OCI-M2 (cell line): ENCODE measurements around the gene GUCA2B.

Source experiments
- DNase-seq: peaks from one replicate; lab custom pipeline; 2025; ENCODE audit not compliant: unreplicated experiment; lab: John Stamatoyannopoulos, UW

GUCA2B gene

GRCh38 chr1:42152907-42153600, at the start of gene GUCA2B:
Gene GUCA2B (plus strand): TSS chr1:42153410. CDS start chr1:42153451, 41 bp downstream.
- no peak for DNase-seq

- DNase-seq: no peak
These were observed 48.2 kb upstream of the GUCA2B start for GRCh38 chr1:42105025-42105424.

- no peak for DNase-seq
These were observed 44.9 kb upstream of the GUCA2B start for GRCh38 chr1:42108309-42108708.

GRCh38 chr1:42109600-42109999, 43.6 kb upstream of the GUCA2B start:
- no peak for DNase-seq

GRCh38 chr1:42114229-42114628, 39.0 kb upstream of the GUCA2B start:
- no peak for DNase-seq

GRCh38 chr1:42117214-42117613, 36.0 kb upstream of the GUCA2B start:
- DNase-seq: no peak

- DNase-seq: no peak
These were observed 35.1 kb upstream of the GUCA2B start for GRCh38 chr1:42118125-42118524.

- no peak for DNase-seq
These were observed 30.8 kb upstream of the GUCA2B start for GRCh38 chr1:42122408-42122807.

- no peak for DNase-seq
These were observed 27.7 kb upstream of the GUCA2B start for GRCh38 chr1:42125552-42125951.

GRCh38 chr1:42127767-42128166, 25.4 kb upstream of the GUCA2B start:
- no peak for DNase-seq

GRCh38 chr1:42128499-42128898, 24.7 kb upstream of the GUCA2B start:
- DNase-seq: no peak

GRCh38 chr1:42128964-42129363, 24.2 kb upstream of the GUCA2B start:
- DNase-seq: no peak

GRCh38 chr1:42130061-42130660, 23.0 kb upstream of the GUCA2B start:
- DNase-seq: no peak

GRCh38 chr1:42133390-42133789, 19.8 kb upstream of the GUCA2B start:
- no peak for DNase-seq

- no peak for DNase-seq
These were observed 19.2 kb upstream of the GUCA2B start for GRCh38 chr1:42133809-42134526.

- no peak for DNase-seq
These were observed 17.8 kb upstream of the GUCA2B start for GRCh38 chr1:42135426-42135825.

- no peak for DNase-seq
These were observed 16.7 kb upstream of the GUCA2B start for GRCh38 chr1:42136466-42136865.

- no peak for DNase-seq
These were observed 15.4 kb upstream of the GUCA2B start for GRCh38 chr1:42137766-42138165.

- no peak for DNase-seq
These were observed 14.6 kb upstream of the GUCA2B start for GRCh38 chr1:42138586-42138985.

GRCh38 chr1:42139444-42139843, 13.8 kb upstream of the GUCA2B start:
- no peak for DNase-seq

GRCh38 chr1:42140191-42140590, 13.0 kb upstream of the GUCA2B start:
- DNase-seq: no peak

GRCh38 chr1:42141978-42142377, 11.2 kb upstream of the GUCA2B start:
- no peak for DNase-seq
